ENCODE results near the gene ARSD. TPM values are rescaled to one million over a fixed set of nuclear protein-coding genes. Genes with fewer than 3 reads are reported as not detected.

ARSD gene
- polyA plus RNA-seq, 4 donors, result 12.3 to 39.6 (median 15.5) TPM

DNA sequence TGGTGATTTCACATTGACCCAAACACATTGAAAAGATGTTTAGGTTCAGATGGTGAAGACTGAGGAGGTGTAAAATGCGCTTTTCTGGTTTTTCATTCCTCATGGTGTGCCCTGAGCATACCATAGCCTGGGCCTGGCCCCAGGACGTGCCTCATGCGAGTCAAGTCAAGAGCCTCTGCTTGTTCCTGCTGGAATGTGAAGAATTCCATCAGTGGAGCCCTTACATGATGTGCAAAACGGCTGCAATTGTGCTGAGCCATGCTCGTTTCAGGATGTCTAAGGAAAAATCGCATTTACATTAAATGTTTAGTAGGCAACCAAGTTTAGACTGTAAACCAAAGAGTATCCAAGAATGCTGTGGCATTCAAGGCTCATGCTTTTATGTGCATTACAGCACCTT, 65.5 kb downstream of the ARSD start:
- H3K9me3 ChIP-seq (ENCODE audit: control insufficient read depth in 2 of 2, insufficient read depth in 1 of 2, low read depth in 1 of 2, low read length in 1 of 2), result no peaks in the 10 kb centered on the region
- 79 to 87% (median 81%) methylated on average over 6 of the region's 6 CpGs for WGBS, 3 donors
- no peaks in the 10 kb centered on the region for H3K27me3 ChIP-seq (ENCODE audit: control insufficient read depth in 3 of 3, insufficient read depth in 3 of 3, low read length in 3 of 3)
- no peak for DNase-seq
- no peak for FAIRE-seq
- no peaks in the 10 kb centered on the region for H3K4me1 ChIP-seq (ENCODE audit: control insufficient read depth in 3 of 3, insufficient read depth in 2 of 3, low read depth in 1 of 3, low read length in 2 of 3)
- peaks cover 0 to 25% (median 0%) of the 10 kb centered on the region in 3 donors for H3K36me3 ChIP-seq (ENCODE audit: control insufficient read depth in 3 of 3, insufficient read depth in 2 of 3, low read depth in 1 of 3, low read length in 3 of 3)
- no peak overlapping the region for H3K27ac ChIP-seq (ENCODE audit: low read depth in 1 of 3, low read length in 2 of 3)
- H3K4me3 ChIP-seq (ENCODE audit: low read depth in 1 of 3, low read length in 3 of 3), result no peak overlapping the region

DNA sequence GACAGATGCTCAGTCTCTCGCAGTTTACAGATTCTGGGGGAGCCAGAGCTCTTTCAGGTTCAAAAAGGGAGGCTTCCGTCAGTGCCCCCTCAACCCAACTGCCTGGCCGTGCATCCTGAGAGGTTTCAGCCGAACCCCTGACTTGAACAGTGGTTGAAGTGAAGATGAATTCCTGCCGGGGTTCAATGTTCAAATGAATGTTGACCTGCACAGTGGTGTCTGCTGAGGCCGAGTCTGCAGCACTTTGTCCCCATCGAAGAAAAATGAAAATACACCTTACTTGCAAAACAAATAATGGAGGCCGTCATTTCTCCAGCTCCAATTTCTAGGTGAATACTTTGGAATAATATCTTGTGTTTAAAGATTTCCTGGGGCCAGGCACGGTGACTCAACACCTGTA, 66.7 kb downstream of the ARSD start:
- H3K27me3 ChIP-seq (ENCODE audit: control insufficient read depth in 3 of 3, insufficient read depth in 3 of 3, low read length in 3 of 3), result no peaks in the 10 kb centered on the region
- H3K9me3 ChIP-seq (ENCODE audit: control insufficient read depth in 2 of 2, insufficient read depth in 1 of 2, low read depth in 1 of 2, low read length in 1 of 2), result no peaks in the 10 kb centered on the region
- no peaks in the 10 kb centered on the region for H3K4me1 ChIP-seq (ENCODE audit: control insufficient read depth in 3 of 3, insufficient read depth in 2 of 3, low read depth in 1 of 3, low read length in 2 of 3)
- FAIRE-seq (no peak), DNase-seq (no peak)
- peaks cover 0 to 25% (median 0%) of the 10 kb centered on the region in 3 donors for H3K36me3 ChIP-seq (ENCODE audit: control insufficient read depth in 3 of 3, insufficient read depth in 2 of 3, low read depth in 1 of 3, low read length in 3 of 3)
- H3K4me3 ChIP-seq (ENCODE audit: low read depth in 1 of 3, low read length in 3 of 3), result no peak overlapping the region
- WGBS, 3 donors, result 73 to 93% (median 81%) methylated on average over 9 of the region's 9 CpGs
- no peak overlapping the region for H3K27ac ChIP-seq (ENCODE audit: low read depth in 1 of 3, low read length in 2 of 3)

DNA sequence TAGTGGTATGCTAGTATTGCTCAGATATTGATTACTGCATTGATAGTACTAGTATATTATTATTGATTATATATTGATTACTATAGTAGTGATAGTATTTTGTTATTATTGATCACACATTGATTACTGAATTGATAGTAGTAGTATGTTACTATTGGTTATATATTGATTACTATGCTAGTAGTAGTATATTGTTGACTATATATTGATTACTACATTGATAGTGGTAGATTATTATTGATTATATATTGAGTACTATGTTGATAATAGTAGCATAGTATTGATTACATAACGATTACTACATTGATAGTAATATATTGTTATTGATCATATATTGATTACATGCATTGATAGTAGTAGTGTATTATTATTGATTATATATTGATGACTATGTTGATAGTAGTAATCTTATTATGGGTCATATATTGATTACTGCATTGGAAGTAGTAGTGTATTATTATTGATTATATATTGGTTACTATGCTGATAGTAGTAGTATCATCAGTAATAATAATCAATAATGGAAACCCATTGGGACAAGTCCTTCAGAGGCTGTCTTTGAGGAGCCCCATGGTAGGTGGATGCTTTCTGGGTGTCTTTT, 69.8 kb downstream of the ARSD start:
- DNase-seq (no peak), FAIRE-seq (no peak)
- Histone ChIP-seq H3K36me3 (ENCODE audit: control insufficient read depth in 3 of 3, insufficient read depth in 2 of 3, low read depth in 1 of 3, low read length in 3 of 3) (peaks cover 0 to 24% (median 0%) of the 10 kb centered on the region in 3 donors), H3K4me1 (ENCODE audit: control insufficient read depth in 3 of 3, insufficient read depth in 2 of 3, low read depth in 1 of 3, low read length in 2 of 3) (no peaks in the 10 kb centered on the region), H3K27ac (ENCODE audit: low read depth in 1 of 3, low read length in 2 of 3) (no peak overlapping the region), H3K27me3 (ENCODE audit: control insufficient read depth in 3 of 3, insufficient read depth in 3 of 3, low read length in 3 of 3) (no peaks in the 10 kb centered on the region), H3K4me3 (ENCODE audit: low read depth in 1 of 3, low read length in 3 of 3) (no peak overlapping the region), H3K9me3 (ENCODE audit: control insufficient read depth in 2 of 2, insufficient read depth in 1 of 2, low read depth in 1 of 2, low read length in 1 of 2) (no peaks in the 10 kb centered on the region)
- WGBS, 3 donors, result 80 to 87% (median 81%) methylated on average over 1 of the region's 1 CpG

DNA sequence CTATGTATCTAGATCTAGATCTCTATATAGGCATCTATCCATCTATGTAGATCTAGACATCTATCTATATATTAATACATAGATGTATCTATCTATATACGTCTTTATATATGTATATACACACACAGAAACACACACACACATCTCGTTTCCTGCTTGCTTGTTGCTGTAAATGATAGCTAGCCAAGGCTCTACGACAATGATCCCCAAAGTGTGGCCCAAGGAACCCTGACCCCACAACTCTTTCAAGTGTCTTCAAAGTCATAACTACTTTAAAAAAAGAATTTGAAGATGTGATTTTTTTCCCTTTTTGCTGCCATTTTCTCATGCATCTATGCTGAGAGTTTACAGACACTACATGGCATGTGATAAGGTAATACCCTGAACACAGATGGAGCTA, 71.6 kb downstream of the ARSD start:
- Histone ChIP-seq H3K27me3 (ENCODE audit: control insufficient read depth in 3 of 3, insufficient read depth in 3 of 3, low read length in 3 of 3) (no peaks in the 10 kb centered on the region), H3K4me3 (ENCODE audit: low read depth in 1 of 3, low read length in 3 of 3) (no peak overlapping the region), H3K27ac (ENCODE audit: low read depth in 1 of 3, low read length in 2 of 3) (no peak overlapping the region), H3K9me3 (ENCODE audit: control insufficient read depth in 2 of 2, insufficient read depth in 1 of 2, low read depth in 1 of 2, low read length in 1 of 2) (no peaks in the 10 kb centered on the region), H3K36me3 (ENCODE audit: control insufficient read depth in 3 of 3, insufficient read depth in 2 of 3, low read depth in 1 of 3, low read length in 3 of 3) (peaks cover 0 to 26% (median 0%) of the 10 kb centered on the region in 3 donors), H3K4me1 (ENCODE audit: control insufficient read depth in 3 of 3, insufficient read depth in 2 of 3, low read depth in 1 of 3, low read length in 2 of 3) (no peaks in the 10 kb centered on the region)
- DNase-seq (no peak), FAIRE-seq (no peak)
- 79 to 87% (median 82%) methylated on average over 3 of the region's 3 CpGs for WGBS, 3 donors

DNA sequence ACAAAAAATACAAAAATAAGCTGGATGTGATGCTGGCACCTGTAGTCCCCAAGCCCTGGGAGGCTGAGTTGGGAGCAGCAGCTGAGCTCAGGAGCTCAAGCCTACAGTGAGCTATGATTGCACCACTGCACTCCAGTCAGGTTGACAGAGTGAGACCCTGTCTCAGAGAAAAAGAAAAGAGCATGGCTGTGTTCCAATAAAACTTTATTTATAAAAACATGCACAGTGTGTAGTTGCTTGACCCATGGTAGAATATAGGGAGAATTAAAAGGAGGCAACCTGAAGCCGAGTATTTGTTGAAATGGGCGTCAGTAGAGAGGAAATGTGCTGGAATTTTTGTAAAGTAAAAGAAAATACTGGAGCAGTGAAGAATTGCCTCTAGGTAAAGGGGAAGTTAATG, 73.4 kb downstream of the ARSD start:
- 94 to 97% (median 95%) methylated on average over 2 of the region's 2 CpGs for WGBS, 3 donors
- Histone ChIP-seq H3K4me3 (ENCODE audit: low read depth in 1 of 3, low read length in 3 of 3) (no peak overlapping the region), H3K27me3 (ENCODE audit: control insufficient read depth in 3 of 3, insufficient read depth in 3 of 3, low read length in 3 of 3) (no peaks in the 10 kb centered on the region), H3K9me3 (ENCODE audit: control insufficient read depth in 2 of 2, insufficient read depth in 1 of 2, low read depth in 1 of 2, low read length in 1 of 2) (no peaks in the 10 kb centered on the region), H3K4me1 (ENCODE audit: control insufficient read depth in 3 of 3, insufficient read depth in 2 of 3, low read depth in 1 of 3, low read length in 2 of 3) (no peaks in the 10 kb centered on the region), H3K36me3 (ENCODE audit: control insufficient read depth in 3 of 3, insufficient read depth in 2 of 3, low read depth in 1 of 3, low read length in 3 of 3) (peaks cover 0 to 17% (median 0%) of the 10 kb centered on the region in 3 donors), H3K27ac (ENCODE audit: low read depth in 1 of 3, low read length in 2 of 3) (no peak overlapping the region)
- FAIRE-seq, result no peak
- no peak for DNase-seq

DNA sequence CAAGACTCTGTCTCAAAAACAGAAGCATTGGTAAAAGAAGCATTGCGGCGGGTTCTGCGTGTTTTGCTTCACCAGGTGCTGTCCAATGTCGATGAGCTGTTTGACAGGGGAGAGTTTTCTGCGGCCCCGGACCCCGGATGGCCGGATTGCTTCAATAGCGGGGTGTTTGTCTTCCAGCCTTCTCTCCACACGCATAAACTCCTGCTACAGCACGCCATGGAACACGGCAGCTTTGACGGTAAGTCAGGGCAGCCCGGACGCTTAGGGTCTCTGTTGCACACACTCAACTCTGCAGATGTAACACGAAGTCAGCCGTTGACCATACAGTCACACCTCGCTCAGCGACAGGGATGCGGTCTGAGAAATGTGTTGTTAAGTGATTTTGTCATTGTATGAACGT, 74.2 kb downstream of the ARSD start:
- H3K36me3 ChIP-seq (ENCODE audit: control insufficient read depth in 3 of 3, insufficient read depth in 2 of 3, low read depth in 1 of 3, low read length in 3 of 3), result peaks cover 0 to 17% (median 0%) of the 10 kb centered on the region in 3 donors
- DNase-seq, result no peak
- H3K4me1 ChIP-seq (ENCODE audit: control insufficient read depth in 3 of 3, insufficient read depth in 2 of 3, low read depth in 1 of 3, low read length in 2 of 3), result no peaks in the 10 kb centered on the region
- no peak overlapping the region for H3K4me3 ChIP-seq (ENCODE audit: low read depth in 1 of 3, low read length in 3 of 3)
- H3K9me3 ChIP-seq (ENCODE audit: control insufficient read depth in 2 of 2, insufficient read depth in 1 of 2, low read depth in 1 of 2, low read length in 1 of 2), result no peaks in the 10 kb centered on the region
- no peaks in the 10 kb centered on the region for H3K27me3 ChIP-seq (ENCODE audit: control insufficient read depth in 3 of 3, insufficient read depth in 3 of 3, low read length in 3 of 3)
- no peak for FAIRE-seq
- no peak overlapping the region for H3K27ac ChIP-seq (ENCODE audit: low read depth in 1 of 3, low read length in 2 of 3)
- 96 to 97% (median 96%) methylated on average over 21 of the region's 21 CpGs for whole genome bisulfite sequencing, 3 donors

Other genes with a start within 250 kb of the ARSD start
- 100 to 1,000 TPM; 101 to 307 (median 183) TPM for gene CD99, start 238.0 kb downstream of the ARSD start, polyA plus RNA-seq
- under 1 TPM in 2 of 4 donors, not detected in 2; 0.13 to 0.15 TPM for gene XG, start 177.3 kb downstream of the ARSD start, polyA plus RNA-seq
- 10 to 100 TPM in 1 of 4 donors, 1 to 10 TPM in 3; 1.6 to 12.5 (median 4.3) TPM for gene GYG2, start 100.4 kb downstream of the ARSD start, polyA plus RNA-seq
- under 1 TPM in 1 of 4 donors, not detected in 3; 0.04 TPM for gene ARSH, start 77.2 kb upstream of the ARSD start, polyA plus RNA-seq
- not detected for gene ARSF, start 112.1 kb upstream of the ARSD start, polyA plus RNA-seq